ENCODE results near the gene GRB10.
"Not testable (repeated sequence)": the region's sequence is repeated elsewhere in the genome, so short reads cannot be mapped to it uniquely, and the experiment has no call there.

Gene GRB10

GRCh38 chr7:50580057-50580456, 202.6 kb downstream of the GRB10 start:
- DNase-seq (ENCODE audit: low spot score), result no peak

DNA sequence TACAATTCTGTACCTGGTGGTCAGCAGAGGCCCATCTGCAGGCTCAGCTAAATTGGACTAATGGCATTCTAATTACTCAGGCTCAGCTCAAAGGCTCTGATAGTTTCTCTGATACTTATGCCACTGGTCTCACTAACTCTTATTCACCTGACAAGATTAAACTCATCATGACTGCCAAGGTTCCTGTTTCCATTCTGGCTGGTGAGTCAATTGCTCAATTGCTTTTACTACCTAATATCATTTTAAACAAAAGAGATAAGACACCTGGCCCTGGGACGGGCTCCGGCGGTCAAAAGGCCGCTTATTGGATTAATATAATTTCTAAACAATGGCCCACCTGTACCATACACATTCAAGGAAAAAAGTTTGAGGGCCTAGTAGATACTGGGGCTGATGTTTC, 204.6 kb downstream of the GRB10 start:
- DNase-seq (ENCODE audit: low spot score), result not testable (repeated sequence)

DNA sequence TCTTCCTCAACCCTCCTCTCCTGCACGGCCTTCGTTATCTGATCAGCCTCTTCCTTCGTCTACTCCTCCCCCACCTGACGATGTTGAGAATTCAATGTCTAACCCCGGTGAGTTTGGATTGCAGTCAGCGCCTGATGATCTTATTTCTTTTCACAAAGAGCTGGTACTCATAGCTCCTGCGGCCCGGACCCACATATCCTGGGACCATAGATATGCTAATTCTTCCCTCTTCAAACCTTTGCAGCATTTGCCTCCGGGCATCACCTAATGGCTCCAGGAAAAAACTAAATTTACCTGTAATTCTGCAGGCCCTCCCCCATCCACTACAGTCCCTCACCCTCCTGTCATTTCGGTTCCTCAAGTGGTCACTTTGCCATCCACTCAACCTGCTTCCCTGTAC, 205.1 kb downstream of the GRB10 start:
- no peak for DNase-seq (ENCODE audit: low spot score)

DNA sequence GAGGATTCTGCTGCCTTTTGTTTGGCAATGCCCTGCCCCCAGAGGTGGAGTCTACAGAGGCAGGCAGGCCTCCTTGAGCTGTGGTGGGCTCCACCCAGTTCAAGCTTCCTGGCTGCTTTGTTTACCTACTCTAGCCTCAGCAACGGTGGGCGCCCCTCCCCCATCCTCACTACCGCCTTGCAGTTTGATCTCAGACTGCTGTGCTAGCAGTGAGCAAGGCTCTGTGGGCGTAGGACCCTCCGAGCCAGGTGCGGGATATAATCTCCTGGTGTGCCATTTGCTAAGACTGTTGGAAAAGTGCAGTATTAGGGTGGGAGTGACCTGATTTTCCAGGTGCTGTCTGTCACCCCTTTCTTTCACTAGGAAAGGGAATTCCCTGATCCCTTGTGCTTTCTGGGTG, 206.3 kb downstream of the GRB10 start:
- not testable (repeated sequence) for DNase-seq (ENCODE audit: low spot score)

DNA sequence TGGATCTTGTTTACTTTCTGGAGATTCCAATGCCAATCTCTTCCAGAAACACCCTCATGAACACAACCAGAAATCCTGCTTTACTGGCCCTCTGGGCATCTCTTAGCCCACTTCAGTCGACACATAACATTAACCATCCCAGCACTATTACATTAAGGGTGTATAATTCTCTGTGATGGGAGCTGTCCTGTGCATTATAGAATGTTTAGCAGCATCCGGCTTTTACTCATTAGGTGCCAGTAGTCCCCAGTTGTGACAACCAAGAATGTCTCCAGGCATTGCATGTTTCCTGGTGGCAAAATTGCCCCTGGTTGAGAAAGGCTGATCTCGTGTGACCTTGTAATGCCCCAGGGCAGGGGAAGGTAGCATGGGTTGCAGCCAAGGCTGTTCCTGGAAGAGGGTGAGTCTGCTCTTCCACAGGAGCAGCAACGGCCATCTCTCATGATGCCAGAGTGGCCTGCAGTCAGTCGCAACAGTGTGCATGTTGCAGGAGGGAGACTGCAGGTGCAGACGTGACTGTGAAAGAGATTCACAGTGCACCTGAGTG, 214.9 kb downstream of the GRB10 start:
- DNase-seq (ENCODE audit: low spot score), result no peak

DNA sequence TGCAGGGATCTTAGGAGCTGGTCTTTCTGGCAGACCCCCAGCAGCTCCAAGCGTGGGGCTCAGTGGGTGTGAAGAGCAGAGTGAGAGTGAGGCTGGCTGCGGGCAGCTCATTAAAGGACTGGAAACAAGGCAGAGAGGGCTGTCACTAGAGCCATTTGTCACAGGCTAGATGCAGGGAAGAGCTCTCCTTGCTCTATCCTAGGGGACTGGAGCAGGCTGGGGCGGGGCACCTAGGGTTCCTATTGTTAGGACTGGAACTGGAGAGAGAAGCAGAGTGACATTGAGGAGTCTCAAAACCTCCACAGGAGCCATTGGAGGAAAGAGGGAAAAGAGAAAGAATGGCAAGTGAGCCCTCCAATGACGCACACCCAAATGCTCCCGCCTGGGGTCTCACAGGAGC, 216.7 kb downstream of the GRB10 start:
- no peak for DNase-seq (ENCODE audit: low spot score)

DNA sequence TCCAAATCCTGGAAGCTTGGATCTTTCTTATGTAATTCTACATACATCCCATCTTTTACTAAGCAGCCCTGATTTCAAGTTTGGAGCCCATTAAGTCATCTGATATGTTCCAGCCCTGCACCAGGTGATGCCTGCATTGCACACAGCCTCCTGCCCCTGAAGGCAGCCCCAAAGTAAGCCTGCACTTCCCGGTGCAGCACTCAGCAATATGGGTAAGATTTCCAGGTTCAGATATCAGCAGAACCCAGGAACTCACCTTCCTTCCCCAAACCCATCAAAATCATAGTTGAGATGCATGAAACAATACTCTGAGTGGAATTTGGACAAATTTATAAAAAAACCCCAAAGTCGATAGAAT, 217.2 kb downstream of the GRB10 start:
- no peak for DNase-seq (ENCODE audit: low spot score)

- no peak for DNase-seq (ENCODE audit: low spot score)
These were observed 217.8 kb downstream of the GRB10 start, which contains the start of gene DDC for GRCh38 chr7:50564640-50565558. DDC (minus strand) TSS chr7:50565405; CDS start chr7:50544085, 21,320 bp downstream.

DNA sequence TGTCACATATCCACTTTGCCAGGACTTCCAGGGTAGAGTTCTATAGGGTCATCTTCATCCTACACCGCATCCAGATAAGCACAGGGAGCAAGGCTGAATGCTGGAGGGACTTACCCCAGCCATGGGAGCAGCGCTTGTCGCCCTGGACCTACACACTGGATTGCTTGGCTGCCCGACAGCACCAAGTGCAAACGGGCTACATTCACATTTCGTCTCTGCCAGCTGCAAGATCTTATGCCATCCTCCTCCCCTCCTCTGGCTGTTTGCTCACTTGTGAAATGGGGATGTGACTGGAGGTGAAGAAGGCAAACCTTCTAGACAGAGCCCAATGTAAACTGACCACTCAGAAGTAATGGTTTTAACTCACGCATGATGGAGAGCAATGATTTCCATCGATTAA, 218.5 kb downstream of the GRB10 start:
- no peak for DNase-seq (ENCODE audit: low spot score)

DNA sequence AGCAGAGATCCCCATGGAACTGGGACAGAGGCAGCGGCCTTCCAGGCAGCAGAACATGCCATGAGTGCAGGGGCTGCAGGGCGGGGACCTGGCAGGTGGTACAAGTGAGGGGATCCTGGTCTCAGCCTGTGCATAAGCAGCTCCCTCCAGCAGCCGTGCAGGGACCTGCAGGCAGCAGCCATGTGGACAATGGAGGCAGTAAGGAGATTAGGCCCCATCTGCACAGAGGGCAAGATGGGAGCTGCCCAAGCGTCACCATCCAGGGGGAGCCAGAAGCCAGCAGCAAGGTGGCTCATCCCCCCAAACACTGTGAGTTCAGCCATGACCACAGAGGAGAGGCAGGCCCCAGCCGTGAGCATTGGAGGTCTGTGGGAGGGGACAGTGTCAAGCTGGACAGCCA, 220.6 kb downstream of the GRB10 start:
- no peak for DNase-seq (ENCODE audit: low spot score)

GRCh38 chr7:50560865-50561351, 221.8 kb downstream of the GRB10 start:
- no peak for DNase-seq (ENCODE audit: low spot score)

- no peak for DNase-seq (ENCODE audit: low spot score)
These were observed 222.8 kb downstream of the GRB10 start for GRCh38 chr7:50559881-50560280.

DNA sequence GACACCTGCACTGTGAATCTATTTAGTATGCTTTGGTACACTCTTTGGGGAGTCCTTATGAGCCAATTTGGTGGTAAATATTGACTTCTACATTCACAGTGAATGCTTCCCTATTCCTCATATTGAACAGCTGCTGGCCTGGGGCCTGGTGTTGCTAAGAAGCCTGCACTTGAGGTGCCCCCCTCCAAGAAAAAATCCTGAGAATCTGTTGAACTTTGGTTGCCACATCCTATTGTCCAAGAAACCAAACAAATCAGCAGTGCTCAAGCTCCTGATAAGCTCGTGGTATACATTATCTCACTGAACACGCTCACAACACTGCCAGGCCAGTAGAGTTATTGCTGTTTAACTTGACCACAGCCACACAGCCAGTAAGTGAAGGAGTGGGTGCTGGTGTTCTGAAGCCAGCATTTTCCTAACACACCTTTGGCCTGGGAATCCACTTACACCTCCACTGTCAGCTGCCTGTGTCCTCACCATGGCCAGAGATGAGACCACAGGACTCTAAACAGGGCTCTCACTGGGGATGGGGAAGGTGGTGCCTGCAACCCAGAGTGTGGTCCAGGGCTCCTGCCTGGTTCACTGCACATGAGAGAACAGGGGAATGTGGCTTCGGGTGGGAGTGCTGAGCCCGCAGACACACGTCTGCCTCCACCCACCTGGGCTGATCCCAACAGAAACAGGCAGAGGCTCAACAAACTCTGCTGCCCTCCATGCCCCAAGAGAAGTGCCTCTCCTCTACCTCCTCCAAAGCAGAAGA, 224.2 kb downstream of the GRB10 start:
- DNase-seq (ENCODE audit: low spot score), result no peak

DNA sequence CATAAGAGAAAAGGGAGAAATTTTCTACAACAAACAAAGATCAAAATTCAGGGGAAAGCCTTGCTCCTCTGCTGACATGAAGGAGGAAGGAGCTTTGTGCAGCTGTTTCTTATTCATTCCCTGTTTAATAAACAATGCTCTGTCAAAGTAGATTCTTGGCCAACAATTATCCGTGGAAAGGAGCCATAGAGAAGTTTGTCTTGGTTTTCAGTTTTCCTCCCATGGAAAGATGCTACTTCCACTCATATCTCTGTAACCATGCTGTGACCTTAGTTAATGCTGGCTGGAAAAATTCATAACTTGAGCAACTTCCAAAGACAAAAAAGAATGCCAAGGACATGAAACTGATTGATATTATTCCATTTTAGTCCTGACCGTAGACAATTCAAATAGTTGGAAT, 225.6 kb downstream of the GRB10 start:
- DNase-seq (ENCODE audit: low spot score), result no peak

GRCh38 chr7:50556247-50556991, 226.3 kb downstream of the GRB10 start:
- DNase-seq (ENCODE audit: low spot score), result no peak

DNA sequence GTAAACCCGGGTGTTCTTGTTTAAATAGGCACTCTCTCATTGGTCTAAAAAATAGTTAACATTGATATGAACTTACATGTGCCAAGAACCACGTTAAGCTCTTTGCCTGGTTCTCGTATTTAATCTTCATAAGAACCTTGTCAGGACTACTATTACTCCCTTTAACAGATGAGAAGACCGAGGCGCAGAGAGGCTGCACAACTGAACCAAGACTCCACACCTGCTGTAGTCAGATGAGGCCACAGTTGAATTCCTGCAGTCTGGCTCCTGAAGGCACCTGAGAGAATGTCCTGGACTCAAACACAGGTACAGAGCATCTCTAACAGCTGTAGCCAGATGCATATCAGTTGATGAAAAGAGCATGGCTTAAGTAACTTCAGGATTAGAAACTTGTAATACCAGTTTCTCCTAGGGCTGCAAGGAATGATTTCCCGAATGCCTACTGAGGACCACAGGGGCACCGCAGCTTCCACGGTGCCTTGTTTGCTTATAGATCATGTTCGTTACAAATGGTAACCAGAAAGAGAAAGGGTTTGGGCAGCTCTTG, 227.0 kb downstream of the GRB10 start:
- no peak for DNase-seq (ENCODE audit: low spot score)

DNA sequence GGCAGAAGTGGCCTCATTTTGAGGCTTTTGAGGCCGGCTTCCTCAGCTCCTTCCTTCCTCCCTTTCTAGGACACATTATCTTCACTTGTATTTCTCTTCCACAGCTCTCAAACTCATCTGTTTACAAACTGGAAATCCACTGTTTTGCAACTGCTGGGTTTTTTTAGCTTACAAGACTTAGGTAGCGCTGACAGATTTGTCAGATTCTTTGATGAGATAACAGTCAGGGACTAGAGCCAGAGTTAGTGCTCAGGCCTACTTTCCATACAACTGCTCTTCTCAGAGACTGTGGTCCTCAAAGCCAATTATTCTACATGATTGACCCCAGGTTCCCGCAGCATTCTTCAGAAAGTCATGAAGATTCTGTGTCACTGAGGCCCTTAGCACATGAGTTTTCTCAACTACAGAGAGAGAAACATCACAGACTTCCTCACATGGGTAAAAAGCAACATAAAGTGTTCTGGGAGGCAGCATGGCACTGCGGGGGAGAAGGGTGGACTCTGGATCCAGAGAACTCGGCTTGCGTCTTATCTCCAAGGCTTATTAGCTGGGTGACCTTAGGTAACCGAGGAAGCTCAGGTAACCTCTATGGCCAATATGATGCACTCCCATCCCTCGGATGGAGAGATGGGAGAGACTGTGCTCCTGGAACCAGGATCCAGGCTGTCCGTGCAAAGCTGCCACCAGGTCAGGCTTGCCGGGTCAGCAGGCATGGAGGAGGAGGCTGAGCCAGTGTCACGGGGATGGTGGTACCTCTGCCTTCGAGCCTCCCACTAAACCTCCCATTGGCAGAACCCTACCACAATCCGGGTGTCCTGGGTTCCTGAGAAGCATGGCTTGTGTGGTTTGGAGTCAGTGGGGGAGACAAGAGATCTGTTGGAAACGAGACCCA, 228.0 kb downstream of the GRB10 start:
- DNase-seq (ENCODE audit: low spot score), result no peak

DNA sequence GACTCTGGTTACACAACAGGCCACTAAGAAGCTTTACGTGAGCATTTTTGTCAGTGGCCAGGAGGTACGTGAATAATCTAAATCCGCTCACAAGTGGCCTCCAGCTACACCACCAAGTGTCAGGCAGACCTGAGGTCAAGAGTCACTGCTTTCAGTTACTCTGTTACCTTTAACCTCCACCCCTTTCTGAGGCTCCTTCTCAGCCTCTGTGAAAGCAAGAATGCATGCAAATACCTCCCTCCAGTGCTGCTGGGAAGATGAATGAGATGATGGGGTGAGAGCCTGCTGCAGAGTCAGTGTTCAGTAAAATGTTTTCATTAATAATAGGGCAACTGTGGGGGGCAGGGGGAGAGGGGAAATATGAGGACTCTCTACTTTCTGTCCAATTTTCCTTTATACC, 228.7 kb downstream of the GRB10 start:
- no peak for DNase-seq (ENCODE audit: low spot score)

DNA sequence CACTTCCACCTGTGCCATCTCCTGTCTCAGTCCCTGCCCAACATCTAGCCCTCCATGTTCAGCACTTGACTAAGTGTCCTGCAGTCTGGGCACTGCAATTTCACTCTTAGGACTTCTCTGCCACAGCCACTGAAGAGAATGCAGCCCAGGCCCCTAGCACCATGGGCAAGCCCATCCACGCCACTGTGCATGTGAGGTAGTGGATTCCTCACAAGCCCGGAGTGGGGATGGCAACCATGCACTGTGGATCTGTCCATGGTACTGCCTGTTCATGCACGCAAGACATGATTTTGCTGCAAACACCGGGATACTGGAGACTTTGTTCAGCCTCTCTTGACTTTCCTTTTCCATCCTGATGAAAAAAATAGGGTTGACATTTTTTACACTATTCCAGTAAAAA, 229.8 kb downstream of the GRB10 start:
- no peak for DNase-seq (ENCODE audit: low spot score)

- DNase-seq (ENCODE audit: low spot score), result no peak
These were observed 230.6 kb downstream of the GRB10 start for GRCh38 chr7:50552139-50552538.

DNA sequence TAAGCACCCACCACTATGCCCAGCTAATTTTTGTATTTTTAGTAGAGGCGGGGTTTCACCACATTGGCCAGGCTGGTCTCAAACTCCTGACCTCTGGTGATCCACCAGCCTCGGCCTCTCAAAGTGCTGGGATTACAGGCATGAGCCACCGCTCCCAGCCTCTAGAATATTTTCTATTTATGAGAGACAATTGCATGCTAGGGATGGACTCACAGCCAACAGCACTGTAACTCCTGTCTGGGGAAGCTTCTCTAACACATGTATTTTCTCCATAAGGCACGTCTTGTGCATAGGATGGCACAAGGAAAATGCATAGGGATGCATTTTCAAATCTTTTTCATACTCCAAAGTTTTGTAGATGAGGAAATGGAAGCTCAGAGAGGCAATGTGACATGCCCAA, 237.1 kb downstream of the GRB10 start:
- not testable (repeated sequence) for DNase-seq (ENCODE audit: low spot score)

Data from activated CD4-positive, alpha-beta T cell treated with anti-CD3 and anti-CD28 coated beads, Interleukin-2, Interleukin-4, amounts not matched to agents 100 ng/mL and 50 ng/mL, durations not matched to agents 16 hours and 8 hours (primary cell).